Measurements from ENCODE around the gene SLC19A1.

SLC19A1 gene

GRCh38 chr21:45452696-45453307 is 89.4 kb downstream of the SLC19A1 start:
- no peak for DNase-seq

- no peak for DNase-seq
These were observed 90.5 kb downstream of the SLC19A1 start for GRCh38 chr21:45451771-45452182.

- DNase-seq = no peak
These were observed 91.0 kb downstream of the SLC19A1 start for GRCh38 chr21:45451091-45451740.

DNA sequence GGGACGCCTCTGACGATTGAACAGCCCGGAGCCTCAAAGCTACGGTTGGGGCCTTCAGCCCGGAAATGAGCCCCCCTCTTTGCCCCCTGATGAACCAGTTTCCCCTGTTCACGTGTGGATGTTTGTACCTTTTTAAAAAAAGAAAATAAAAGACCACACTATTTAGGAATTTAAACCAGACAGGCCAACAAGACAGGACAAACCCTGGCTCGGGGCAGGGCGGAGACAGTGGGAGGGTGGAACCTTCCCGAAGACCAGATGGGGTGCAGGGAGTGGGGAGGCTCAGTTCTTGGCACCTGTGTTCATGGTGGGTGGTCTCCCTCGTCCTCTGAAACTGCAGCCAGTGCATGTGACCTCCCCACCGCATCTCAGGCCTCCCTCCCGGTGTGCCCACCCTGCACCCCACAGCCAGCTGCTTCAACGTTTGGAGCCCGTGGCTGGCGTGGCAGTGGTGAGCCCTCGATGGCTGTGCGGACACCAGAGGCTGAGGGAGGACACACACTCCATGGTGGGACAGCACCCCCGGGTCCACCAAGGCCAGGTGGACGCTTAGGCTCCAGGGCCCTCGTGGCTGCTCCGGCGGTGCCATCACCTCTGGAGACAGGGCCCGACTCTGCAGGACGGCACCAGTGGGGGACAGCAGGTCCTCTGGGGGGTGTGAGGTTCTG is 91.7 kb downstream of the SLC19A1 start:
- DNase-seq = no peak

GRCh38 chr21:45449658-45450422 is 92.4 kb downstream of the SLC19A1 start:
- no peak for DNase-seq

DNA sequence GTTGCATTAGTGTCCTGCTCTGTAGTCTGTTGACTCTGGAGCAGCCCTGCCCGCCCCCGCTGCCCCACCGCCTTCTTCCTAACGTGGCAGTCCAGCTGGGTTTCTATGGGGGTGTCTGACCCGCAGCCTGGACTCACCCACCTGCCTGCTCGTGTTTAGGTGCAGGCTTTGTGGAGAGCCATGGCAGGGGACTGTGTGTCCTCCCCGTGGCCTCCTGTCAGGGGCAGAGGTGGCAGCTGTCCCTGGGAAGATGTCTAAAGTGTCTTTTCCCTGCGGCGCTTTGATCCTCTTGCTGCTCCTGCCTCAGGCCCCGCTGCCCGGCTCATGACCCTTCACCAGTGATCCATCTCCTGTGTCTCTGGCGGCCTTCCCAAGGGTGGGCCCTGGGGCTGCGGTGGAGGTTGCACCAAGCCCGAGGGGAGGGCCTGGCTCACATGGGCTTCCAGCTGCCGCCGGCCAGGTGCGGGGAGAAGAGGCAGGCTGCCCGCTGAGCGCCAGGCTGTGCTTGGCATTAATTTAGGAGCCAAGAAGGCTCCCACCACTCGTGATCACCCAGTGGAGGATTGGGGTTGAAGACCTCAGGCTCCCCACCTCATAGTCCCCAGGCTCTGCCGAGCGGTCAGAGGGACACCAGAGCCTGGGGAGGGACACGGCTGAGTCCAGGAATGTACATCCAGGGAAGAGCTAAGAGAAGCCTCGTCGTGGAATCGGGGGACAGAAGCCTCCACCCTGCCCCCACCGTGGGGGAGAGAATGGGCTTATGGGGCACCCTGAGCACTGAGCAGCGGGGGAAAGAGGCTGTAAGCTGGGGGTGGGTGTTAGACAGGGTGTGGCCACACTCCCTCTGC is 93.2 kb downstream of the SLC19A1 start:
- DNase-seq = no peak

DNA sequence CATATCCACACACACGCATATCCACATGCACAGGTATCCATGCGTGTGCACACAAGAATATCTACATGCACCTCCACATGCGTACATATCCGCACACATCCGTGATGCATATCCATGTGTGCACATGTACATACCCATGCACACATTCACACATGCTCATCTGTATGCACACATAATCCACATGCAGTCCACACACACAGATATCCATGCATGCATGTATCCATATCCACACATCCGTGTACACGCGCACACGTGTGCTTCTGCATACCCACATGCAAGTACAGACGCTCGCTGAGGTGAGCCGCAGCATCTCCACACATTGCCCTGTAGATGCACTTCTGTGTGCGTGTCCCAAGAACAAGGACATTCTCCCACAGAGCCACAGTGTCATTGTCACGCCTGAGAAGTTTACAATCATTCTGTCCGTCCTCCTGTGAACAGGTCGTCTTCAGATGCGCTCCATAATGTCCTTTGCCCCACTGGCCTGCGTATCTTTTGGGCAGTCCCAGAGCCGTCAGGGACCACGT is 93.9 kb downstream of the SLC19A1 start:
- DNase-seq = no peak
